ENCODE data around the gene COMT.

Gene COMT

DNA sequence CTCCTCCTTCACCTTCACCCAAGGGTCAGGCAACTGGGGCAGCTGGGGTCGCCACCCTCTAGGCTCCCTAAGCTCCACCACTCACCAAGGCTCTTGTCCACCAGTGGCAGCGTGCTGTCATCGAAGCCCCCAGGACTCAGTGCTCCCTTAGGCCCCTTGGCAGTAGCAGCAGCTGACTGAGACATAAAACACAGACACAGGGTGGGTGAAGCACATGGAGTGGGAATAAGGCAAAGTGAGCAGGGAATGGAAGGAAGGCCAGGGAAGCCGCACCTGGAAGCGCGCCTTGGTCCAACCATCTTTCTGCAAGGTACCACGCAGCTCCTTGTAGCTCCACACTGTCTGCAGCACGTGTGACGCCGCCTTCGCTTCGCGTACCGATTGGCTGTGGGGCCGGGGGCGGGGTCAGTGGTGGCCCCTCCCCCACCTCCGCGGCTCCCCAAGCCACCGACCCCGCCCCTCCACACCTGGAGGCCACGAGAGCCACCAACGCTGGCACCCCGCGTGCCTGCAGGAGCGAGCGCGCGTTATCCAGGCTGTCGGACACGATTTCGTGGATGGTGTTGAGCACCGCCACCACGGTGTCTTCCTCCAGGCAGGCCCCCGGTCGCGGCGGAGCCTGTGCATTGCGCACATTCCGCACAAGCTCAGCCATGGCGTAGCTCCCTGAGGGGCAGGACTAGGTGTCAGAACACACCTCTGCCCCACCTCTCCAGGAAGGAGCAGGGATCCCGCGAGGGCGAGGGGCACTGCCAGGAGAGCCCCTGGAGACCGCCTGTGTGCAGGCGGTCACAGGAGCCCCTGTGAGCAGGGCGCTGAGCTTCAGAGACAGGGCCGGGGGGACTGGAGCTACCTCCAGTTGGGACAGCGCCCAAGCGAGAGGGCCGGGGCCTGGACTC is 31.3 kb downstream of the COMT start:
- Histone ChIP-seq H3K27me3 (ENCODE audit: control insufficient read depth, insufficient read depth, low read length) (no peaks in the 10 kb centered on the region), H3K36me3 (ENCODE audit: control insufficient read depth, insufficient read depth, low read length) (no peaks in the 10 kb centered on the region), H3K4me3 (ENCODE audit: low read length) (no peak overlapping the region), H3K9me3 (ENCODE audit: control insufficient read depth, low read length) (no peaks in the 10 kb centered on the region), H3K9ac (ENCODE audit: low read length) (no peak overlapping the region), H3K4me1 (ENCODE audit: control insufficient read depth, insufficient read depth, low read length) (peaks cover 10% of the 10 kb centered on the region)

DNA sequence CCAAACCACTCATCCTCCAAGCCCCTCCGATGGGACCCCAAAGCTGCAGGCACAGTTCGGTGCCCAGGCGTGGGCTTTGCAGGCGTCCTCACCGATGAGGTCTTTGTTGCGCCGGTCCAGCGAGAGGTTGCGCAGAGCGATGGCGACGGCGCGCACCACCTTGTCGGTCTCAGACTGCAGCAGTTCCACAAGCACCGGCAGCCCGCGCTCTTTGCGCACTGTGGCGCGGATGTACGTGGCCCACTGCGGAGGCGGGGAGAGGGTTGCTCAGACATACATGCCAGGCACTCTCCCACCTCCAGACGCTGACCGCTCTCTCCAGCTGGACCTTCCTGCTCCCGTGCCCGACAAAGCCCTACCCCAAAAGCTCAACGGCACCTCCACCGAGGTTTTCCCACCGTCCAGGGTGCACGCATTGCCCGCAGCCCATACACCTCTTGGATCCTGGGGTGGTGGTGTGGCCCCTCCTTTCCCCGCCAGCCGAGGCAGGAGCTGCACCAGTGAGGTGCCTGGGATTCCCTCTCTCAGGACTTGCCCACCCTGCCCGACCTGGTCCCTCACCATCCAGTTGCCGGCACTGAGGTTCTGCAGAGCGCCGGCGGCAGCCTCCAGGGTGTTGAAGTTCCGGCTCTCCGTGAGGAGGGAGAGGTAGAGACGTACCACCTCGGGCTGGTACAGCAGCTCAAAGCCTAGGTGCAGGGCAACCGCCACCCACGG is 32.1 kb downstream of the COMT start:
- Histone ChIP-seq H3K27me3 (ENCODE audit: control insufficient read depth, insufficient read depth, low read length) (no peaks in the 10 kb centered on the region), H3K4me1 (ENCODE audit: control insufficient read depth, insufficient read depth, low read length) (peaks cover 10% of the 10 kb centered on the region), H3K4me3 (ENCODE audit: low read length) (no peak overlapping the region), H3K9me3 (ENCODE audit: control insufficient read depth, low read length) (no peaks in the 10 kb centered on the region), H3K9ac (ENCODE audit: low read length) (no peak overlapping the region), H3K36me3 (ENCODE audit: control insufficient read depth, insufficient read depth, low read length) (no peaks in the 10 kb centered on the region)

- Histone ChIP-seq H3K9me3 (ENCODE audit: control insufficient read depth, low read length) (no peaks in the 10 kb centered on the region), H3K36me3 (ENCODE audit: control insufficient read depth, insufficient read depth, low read length) (no peaks in the 10 kb centered on the region), H3K27me3 (ENCODE audit: control insufficient read depth, insufficient read depth, low read length) (no peaks in the 10 kb centered on the region)
These were observed 32.8 kb downstream of the COMT start for GRCh38 chr22:19974268-19974861.

DNA sequence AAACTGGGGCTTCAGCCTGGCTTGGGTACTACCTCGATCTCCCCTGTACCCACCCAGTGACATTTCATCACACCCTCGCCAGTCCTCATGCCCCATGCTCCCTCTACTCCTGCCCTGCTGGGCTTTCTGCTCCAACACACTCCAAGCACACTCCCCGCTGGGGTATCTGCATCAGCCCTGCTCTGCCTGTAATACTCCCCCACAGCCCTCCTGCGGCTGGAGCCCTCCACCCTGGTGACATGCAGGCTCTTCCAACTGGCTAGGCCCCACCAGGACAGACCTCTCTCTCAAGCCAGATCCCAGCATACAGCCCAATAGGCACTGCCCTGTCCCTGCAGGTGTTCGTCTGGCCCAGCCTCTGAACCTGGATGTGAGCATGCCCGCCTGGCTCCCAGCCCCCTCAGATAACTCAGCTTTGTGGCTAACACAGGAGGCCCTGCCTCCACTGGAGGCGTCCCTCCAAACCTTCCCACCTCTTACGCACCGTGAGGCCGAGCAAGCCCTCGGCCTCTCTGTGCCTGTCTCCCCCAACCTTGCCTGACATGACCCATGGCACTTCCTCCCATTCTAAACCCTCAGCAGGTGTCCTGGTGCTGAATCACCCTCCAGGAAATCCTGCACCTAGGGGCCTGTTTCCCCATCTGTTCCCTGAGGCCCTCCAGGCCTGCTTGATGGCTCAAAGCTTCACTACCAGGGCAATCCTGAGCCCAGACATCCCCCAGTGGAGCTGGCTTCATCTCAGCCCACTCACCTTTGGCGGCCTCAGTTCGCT is 33.5 kb downstream of the COMT start:
- Histone ChIP-seq H3K36me3 (ENCODE audit: control insufficient read depth, insufficient read depth, low read length) (no peaks in the 10 kb centered on the region), H3K4me3 (ENCODE audit: low read length) (no peak overlapping the region), H3K27me3 (ENCODE audit: control insufficient read depth, insufficient read depth, low read length) (no peaks in the 10 kb centered on the region), H3K4me1 (ENCODE audit: control insufficient read depth, insufficient read depth, low read length) (peaks cover 10% of the 10 kb centered on the region), H3K9ac (ENCODE audit: low read length) (no peak overlapping the region), H3K9me3 (ENCODE audit: control insufficient read depth, low read length) (no peaks in the 10 kb centered on the region)

More at GRCh38 chr22:19974268-19974861, 32.8 kb downstream of the COMT start:
- Histone ChIP-seq H3K4me1 (ENCODE audit: control insufficient read depth, insufficient read depth, low read length) (peaks cover 10% of the 10 kb centered on the region), H3K4me3 (ENCODE audit: low read length) (no peak overlapping the region), H3K9ac (ENCODE audit: low read length) (no peak overlapping the region)

GRCh38 chr22:19975707-19976035 is 34.1 kb downstream of the COMT start:
- Histone ChIP-seq H3K4me3 (ENCODE audit: low read length) (no peak overlapping the region), H3K9me3 (ENCODE audit: control insufficient read depth, low read length) (no peaks in the 10 kb centered on the region), H3K27me3 (ENCODE audit: control insufficient read depth, insufficient read depth, low read length) (no peaks in the 10 kb centered on the region), H3K9ac (ENCODE audit: low read length) (no peak overlapping the region), H3K36me3 (ENCODE audit: control insufficient read depth, insufficient read depth, low read length) (no peaks in the 10 kb centered on the region), H3K4me1 (ENCODE audit: control insufficient read depth, insufficient read depth, low read length) (peaks cover 8% of the 10 kb centered on the region)

DNA sequence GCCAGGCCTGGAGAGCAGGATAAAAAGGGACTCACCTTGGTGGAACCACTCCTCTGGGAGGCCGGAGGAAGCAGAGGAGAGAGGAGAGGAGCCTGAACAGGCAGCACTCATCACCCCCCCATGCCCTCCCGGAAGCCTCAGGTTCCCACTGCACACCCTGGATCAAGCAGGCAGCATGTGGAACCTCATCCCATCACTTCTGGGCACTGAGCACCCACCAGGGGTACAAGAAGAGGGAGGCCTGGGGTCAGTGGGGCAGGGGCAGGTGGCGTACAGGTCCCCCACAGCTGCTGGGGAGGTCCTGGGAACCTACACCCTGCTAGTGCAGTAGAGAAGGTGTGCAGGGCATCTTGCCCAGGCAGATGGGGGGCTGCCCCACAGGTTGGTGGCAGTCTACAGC is 35.1 kb downstream of the COMT start:
- H3K9ac ChIP-seq (ENCODE audit: low read length): no peak overlapping the region
- no peaks in the 10 kb centered on the region for H3K27me3 ChIP-seq (ENCODE audit: control insufficient read depth, insufficient read depth, low read length)
- H3K4me1 ChIP-seq (ENCODE audit: control insufficient read depth, insufficient read depth, low read length): peaks cover 5% of the 10 kb centered on the region
- H3K9me3 ChIP-seq (ENCODE audit: control insufficient read depth, low read length): no peaks in the 10 kb centered on the region
- no peak overlapping the region for H3K4me3 ChIP-seq (ENCODE audit: low read length)
- no peaks in the 10 kb centered on the region for H3K36me3 ChIP-seq (ENCODE audit: control insufficient read depth, insufficient read depth, low read length)

DNA sequence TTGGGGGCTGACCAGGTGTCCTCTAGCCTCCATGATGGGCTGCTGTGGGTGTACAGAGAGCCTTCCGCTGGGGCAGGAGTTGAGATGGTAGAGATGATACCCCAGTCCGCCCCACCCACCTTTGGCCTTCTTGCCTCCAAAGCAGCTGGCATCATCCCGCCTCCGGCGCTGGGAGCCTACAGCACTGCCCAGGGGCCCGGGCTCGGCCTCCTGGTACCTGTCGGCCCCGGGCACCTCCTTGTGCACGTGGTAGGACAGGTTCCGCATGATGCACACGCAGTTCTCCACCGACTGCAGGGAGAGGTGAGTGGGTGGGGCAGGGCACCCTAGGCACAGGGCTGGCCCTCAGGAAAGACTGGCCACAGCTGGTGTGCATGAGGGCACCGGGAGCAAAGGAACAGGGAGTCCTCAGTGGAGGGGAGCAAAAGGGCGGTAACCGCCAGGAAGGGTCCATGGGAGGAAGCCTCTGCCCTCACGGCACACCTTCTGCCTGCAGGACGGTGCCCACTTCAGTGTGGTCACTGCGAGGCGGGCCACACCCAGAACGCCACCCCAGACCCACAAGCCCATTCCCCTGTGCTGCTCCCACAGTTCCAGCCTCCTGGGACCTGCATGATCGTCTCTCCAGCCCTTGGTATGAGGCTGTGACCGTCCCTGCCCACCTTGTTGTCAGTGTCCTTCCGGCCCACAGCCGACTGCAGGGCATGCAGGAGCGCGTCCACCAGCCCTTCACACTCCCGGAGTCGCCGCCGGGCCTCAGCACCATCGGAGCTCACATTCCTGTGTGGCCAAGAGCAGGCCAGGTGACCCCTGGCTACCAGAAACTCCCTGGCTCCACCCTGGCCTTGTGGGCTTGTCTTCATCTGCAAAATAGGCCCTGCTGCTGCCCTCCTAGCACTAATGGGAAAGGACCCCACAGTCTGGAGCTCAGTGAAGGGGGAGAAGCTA is 36.0 kb downstream of the COMT start:
- Histone ChIP-seq H3K36me3 (ENCODE audit: control insufficient read depth, insufficient read depth, low read length) (no peaks in the 10 kb centered on the region), H3K4me3 (ENCODE audit: low read length) (no peak overlapping the region), H3K27me3 (ENCODE audit: control insufficient read depth, insufficient read depth, low read length) (no peaks in the 10 kb centered on the region), H3K9me3 (ENCODE audit: control insufficient read depth, low read length) (no peaks in the 10 kb centered on the region), H3K4me1 (ENCODE audit: control insufficient read depth, insufficient read depth, low read length) (peaks cover 5% of the 10 kb centered on the region), H3K9ac (ENCODE audit: low read length) (no peak overlapping the region)

GRCh38 chr22:19978748-19979147 is 37.2 kb downstream of the COMT start:
- H3K4me1 ChIP-seq (ENCODE audit: control insufficient read depth, insufficient read depth, low read length): peaks cover 8% of the 10 kb centered on the region
- no peak overlapping the region for H3K9ac ChIP-seq (ENCODE audit: low read length)
- no peaks in the 10 kb centered on the region for H3K27me3 ChIP-seq (ENCODE audit: control insufficient read depth, insufficient read depth, low read length)
- no peak overlapping the region for H3K4me3 ChIP-seq (ENCODE audit: low read length)
- H3K9me3 ChIP-seq (ENCODE audit: control insufficient read depth, low read length): no peaks in the 10 kb centered on the region
- no peaks in the 10 kb centered on the region for H3K36me3 ChIP-seq (ENCODE audit: control insufficient read depth, insufficient read depth, low read length)

DNA sequence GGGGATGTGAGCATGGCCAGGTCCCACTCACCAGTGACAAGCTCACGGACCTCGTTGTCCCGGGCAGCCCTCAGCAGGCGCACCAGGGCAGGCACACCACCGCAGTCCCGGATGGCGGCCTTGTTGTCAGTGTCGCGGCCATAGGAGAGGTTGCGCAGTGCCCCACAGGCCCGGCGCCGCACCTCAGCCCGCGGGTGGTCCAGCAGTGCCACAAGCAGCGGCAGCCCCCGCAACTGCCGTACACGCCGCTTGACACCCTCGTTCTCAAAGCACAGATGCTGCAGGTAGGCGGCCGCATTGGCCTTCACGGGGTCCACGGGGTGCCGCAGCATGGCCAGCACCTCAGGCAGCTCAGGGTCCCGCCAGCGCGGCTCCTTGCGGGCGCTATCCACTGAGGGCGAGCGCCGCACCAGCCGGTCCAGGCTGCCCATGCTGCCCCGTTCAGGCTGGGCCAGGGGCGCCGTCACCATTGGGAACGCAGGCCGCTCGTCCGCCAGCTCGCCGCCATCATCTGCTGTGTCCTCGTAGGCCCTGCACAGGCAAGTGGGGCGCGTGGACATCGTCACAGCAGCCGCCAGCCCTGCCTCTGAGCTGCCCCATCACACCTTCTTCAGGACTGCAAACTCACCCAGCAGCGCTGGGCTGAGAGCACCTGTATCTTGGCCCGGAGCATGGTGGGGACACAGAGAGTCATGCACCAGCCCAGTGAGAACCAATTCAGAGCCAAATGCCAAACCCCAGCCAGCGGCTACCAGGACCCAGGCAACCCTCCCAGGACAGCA is 38.3 kb downstream of the COMT start:
- Histone ChIP-seq H3K36me3 (ENCODE audit: control insufficient read depth, insufficient read depth, low read length) (no peaks in the 10 kb centered on the region), H3K27me3 (ENCODE audit: control insufficient read depth, insufficient read depth, low read length) (no peaks in the 10 kb centered on the region), H3K9me3 (ENCODE audit: control insufficient read depth, low read length) (no peaks in the 10 kb centered on the region), H3K9ac (ENCODE audit: low read length) (no peak overlapping the region), H3K4me3 (ENCODE audit: low read length) (no peak overlapping the region), H3K4me1 (ENCODE audit: control insufficient read depth, insufficient read depth, low read length) (peaks cover 8% of the 10 kb centered on the region)

GRCh38 chr22:19980766-19981165 is 39.2 kb downstream of the COMT start:
- no peak overlapping the region for H3K9ac ChIP-seq (ENCODE audit: low read length)

More at GRCh38 chr22:19980766-19981165, 39.2 kb downstream of the COMT start:
- H3K36me3 ChIP-seq (ENCODE audit: control insufficient read depth, insufficient read depth, low read length): no peaks in the 10 kb centered on the region
- H3K4me3 ChIP-seq (ENCODE audit: low read length): no peak overlapping the region
- H3K4me1 ChIP-seq (ENCODE audit: control insufficient read depth, insufficient read depth, low read length): peaks cover 15% of the 10 kb centered on the region
- H3K9me3 ChIP-seq (ENCODE audit: control insufficient read depth, low read length): no peaks in the 10 kb centered on the region
- H3K27me3 ChIP-seq (ENCODE audit: control insufficient read depth, insufficient read depth, low read length): peaks cover 2% of the 10 kb centered on the region

Measured in mucosa of stomach (tissue), 1 donor.